Cortex of kidney (tissue), 1 donor: Measurements from ENCODE around the gene FNDC4.
"Not testable (repeated sequence)": the region's sequence is repeated elsewhere in the genome, so short reads cannot be mapped to it uniquely, and the experiment has no call there.

Experiments
- DNase-seq: peaks from one replicate; lab custom pipeline; 2025; lab: John Stamatoyannopoulos, UW

FNDC4 gene, protein sequence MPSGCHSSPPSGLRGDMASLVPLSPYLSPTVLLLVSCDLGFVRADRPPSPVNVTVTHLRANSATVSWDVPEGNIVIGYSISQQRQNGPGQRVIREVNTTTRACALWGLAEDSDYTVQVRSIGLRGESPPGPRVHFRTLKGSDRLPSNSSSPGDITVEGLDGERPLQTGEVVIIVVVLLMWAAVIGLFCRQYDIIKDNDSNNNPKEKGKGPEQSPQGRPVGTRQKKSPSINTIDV

DNA sequence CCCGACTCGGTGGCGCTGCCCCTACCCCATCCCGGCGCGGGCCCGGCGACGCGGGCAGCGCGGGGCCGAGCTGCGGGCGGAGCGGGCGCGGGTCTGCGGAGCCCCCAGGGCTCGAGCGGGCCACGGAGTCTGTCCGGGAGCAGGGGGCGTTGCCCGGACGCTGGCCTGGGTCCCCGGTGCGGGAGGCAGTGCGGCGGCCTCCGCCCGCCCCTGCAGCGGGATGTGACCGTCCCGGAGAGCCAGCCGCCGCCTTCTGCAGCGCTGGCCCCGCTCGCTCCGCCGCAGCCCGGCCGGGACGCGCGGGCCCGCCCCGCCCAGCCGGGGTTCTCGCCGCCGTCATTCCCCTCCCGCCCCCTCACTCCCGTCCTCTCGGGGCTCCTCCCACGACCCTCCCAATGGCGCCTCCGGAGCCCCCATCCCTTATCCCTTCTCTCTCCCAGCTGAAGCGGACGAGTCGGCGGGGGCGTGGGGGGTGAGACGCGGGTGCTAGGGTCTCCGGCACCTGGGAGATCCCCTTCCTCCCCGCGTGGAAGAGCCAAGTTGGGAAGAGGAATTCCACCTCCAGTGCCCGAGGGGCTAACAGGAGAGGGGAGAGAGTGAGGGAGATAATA is at the start of gene FNDC4:
FNDC4 (minus strand) TSS at position 257 of the 611 bp plus-strand sequence. CDS start 521 bp downstream, outside the sequence.
- DNase-seq, result no peak

DNA sequence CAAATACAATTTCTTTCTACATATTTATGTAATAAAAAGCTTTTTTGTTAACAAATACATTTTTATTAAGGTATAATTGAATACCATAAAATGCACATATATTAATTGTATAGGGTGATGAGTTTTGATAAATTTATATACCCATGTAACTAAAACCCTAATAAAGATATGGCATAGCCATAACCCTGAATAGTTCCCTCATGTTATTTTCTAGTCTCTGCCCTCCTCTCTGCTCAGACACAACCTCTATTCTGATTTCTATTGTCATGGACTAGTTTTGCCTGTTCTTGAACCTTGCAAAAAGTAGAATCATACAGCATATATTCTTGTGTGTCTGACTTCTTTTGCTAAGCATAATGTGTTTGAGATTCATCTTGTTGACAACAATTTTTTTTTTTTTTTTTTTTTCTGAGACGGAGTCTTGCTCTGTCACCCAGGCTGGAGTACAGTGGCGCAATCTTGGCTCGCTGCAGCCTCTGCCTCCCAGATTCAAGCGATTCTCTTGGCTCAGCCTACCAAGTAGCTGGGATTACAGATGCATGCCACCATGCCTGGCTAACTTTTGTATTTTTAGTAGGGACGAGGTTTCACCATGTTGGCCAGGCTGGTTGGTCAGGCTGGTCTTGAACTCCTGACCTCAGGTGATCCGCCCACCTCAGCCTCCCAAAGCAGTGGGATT is 49.3 kb upstream of the FNDC4 start:
- DNase-seq, result no peak

DNA sequence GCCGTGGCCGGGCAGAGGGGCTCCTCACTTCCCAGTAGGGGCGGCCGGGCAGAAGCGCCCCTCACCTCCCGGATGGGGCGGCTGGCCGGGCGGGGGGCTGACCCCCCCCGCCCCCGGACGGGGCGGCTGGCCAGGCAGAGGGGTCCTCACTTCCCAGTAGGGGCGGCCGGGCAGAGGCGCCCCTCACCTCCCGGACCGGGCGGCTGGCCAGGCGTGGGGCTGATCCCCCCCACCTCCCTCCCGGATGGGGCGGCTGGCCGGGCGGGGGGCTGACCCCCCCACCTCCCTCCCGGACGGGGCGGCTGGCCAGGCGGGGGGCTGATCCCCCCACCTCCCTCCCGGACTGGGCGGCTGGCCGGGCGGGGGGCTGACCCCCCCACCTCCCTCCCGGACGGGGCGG is 44.6 kb upstream of the FNDC4 start:
- not testable (repeated sequence) for DNase-seq

DNA sequence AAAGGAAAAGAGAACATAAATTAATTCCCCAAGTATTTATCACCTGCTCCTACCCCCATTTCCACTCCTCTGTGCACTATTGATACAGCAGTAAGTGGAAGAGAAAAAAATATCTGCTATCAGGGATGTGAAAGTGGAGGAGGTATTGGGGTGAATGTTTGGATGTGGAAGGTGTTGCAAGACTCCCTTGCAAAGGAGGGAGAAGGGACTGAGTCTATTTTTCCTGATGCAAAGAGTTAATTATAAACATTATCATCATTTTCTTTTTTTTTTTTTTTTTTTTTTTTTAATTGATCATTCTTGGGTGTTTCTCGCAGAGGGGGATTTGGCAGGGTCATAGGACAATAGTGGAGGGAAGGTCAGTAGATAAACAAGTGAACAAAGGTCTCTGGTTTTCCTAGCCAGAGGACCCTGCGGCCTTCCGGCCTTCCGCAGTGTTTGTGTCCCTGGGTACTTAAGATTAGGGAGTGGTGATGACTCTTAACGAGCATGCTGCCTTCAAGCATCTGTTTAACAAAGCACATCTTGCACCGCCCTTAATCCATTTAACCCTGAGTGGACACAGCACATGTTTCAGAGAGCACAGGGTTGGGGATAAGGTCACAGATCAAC is 43.9 kb upstream of the FNDC4 start:
- DNase-seq, result not testable (repeated sequence)

DNA sequence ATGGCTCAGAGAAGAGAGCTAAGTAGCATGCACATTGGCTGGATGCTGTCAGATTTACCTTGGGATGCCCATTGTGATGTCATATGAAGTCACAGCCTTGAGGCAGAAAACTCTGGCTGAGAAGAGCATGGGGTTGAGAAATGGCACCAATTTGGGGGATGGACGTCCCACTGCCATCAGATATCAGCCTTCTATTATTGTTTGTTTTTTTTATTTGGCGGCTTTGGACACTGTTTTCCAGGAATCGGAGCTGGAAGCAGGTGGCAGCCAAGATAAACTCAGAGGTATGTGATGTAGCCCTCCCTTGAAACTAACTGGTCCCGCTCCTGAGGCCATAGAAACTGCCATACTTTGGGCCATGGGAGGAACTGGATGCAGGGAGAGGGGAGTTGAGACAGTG is 42.3 kb upstream of the FNDC4 start:
- DNase-seq, result no peak

DNA sequence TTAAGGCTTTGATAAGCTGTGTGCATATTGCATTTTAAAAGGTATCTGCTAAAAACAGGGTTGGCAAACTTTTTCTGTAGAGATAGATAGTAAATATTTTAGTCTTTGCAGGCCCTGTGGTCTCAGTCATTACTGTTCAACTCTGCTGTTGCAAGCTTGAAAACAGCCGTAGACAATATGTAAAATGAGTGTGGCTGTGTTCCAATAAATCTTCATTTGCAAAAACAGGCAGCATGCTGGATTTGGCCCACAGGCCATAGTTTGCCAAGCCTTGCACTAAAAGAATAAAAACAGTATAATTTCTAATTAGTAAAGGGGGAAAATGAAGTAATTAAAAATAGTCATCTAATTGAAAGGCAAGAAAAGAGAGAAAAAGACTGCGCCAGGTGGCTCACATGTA is 37.0 kb upstream of the FNDC4 start:
- DNase-seq, result no peak

DNA sequence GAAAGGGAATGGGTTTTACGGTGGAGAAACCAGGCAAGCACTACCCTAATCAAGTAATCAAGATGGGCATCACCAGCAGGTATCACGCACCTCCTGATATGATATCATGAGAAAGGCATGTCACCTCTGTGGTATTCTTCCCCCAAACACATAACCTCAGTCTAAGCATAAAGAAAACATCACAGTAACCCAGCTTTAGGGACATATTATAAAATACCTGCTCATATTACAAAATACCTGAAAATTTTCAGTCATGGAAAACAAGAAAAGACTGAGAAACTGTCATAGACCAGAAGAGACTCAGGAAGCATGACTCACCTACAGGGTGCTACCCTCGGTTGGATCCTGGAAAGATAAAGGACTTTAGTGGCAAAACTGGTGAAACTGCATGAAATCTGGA is 32.2 kb upstream of the FNDC4 start:
- no peak for DNase-seq

DNA sequence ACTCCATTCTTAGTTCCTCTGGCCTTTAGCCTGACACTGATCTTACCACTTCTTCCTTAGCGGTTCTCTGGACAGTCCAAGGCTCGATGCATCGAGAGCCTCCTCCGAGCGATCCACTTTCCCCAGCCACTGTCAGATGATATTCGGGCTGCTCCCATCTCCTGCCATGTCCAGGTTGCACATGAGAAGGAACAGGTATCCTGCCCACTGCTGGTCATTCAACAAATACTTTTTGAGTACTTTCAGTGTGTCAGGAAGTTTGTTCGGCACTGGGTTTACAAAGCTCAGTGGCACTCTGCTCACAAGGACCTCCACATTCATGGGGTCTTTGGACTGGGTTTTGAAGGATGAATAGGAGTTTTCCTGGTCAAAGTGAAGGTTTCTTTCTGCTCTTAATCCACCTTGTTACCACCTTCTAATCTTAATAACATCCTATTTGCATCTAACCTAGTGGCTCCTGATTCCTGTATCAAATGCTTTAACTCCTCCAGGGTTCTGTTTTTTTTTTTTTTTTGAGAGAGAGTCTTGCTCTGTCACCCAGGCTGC is 27.5 kb upstream of the FNDC4 start:
- DNase-seq, result no peak

DNA sequence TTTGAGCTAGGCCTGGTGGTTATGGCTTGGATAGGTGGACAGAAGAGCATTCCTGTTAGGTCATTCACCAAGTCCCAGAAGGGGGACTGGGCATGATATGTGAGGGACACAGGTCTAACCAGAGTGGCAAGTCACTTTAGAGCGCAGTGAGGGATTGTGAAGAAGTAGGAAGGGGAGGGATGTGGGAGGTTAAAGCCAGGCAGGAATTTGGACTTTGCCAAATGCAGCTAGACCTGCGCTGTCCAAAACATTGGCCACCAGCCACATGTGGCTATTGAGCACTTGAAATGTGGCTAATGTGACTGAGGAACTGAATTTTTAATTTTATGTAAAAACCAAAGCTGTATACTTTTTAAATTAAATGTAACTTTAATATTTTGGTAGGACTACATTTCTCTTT is 25.3 kb upstream of the FNDC4 start:
- DNase-seq, result no peak

DNA sequence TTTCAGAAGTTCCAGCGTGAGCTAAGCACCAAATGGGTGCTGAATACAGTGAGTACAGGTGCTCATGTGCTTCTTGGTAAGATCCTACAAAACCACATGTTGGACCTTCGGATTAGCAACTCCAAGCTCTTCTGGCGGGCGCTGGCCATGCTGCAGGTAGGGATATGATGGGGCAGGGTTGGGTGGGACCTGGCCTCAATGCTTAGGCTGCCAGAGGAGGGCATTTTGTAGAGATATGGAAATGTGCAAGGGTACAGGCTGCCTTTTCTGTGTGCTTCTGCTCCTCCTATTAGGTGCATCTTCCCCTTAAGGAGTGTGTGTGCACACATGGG is 23.7 kb upstream of the FNDC4 start:
- no peak for DNase-seq

DNA sequence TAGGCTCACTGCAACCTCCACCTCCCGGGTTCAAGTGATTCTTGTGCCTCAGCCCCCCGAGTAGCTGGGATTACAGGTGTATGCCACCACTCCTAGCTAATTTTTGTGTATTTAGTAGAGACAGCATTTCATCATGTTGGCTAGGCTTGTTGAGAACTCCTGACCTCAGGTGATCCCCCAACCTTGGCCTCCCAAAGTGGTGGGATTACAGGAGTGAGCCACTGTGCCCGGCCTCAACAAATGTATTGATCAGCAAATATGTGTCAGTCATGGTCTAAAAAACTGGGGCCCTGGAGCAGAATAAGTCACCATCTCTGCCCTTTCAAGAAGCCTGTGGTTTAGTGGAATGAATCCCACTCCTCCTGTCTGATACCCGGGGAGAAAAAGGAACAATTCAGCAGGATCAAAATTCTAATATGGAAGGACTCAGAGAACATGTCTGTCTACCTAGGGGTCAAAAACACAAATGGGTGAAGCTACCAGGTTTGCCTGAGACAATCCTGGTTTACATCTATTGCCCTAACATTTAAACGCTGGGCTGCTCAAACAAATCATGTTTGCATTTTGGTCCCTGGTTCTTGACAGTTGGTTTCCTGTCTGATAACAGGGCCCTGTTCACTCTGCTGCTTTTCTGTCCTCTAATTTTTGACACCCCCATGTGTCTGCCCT is 23.2 kb upstream of the FNDC4 start:
- DNase-seq, result no peak

DNA sequence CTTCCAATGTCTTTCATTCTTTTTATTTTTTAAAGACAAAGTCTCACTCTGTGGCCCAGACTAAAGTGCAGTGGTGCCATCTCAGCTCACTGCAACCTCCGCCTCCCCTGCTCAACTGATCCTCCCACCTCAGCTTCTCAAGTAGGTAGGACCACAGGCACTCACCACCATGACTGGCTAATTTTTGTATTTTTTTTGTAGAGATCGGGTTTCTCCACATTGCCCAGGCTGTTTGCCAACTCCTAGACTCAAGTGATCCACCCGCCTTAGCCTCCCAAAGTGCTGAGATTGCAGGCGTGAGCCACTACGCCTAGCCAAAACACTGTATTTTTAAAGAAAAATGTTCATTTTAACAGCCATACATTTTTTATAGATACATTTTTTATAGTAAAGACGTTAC is 14.3 kb upstream of the FNDC4 start:
- DNase-seq, result no peak

DNA sequence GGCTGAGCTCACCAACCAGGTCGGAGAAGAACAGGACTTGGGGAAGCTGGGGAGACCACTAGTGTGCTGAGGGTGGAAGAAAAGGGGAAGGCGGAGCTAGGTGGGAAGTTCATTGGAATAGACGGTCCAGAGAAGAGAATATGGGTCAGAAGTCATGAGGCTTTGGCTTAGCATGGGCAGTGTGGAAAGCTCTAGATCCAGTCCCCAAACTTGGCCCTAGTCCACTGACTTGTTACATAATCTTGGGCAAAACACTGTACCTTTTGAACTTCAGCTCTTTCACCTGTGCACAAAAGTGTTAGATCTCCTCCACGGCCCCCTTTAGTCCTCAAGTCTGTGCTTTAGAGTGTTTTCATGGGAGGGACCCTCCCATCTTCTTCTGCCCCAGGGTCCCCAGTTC is 12.3 kb upstream of the FNDC4 start:
- no peak for DNase-seq

DNA sequence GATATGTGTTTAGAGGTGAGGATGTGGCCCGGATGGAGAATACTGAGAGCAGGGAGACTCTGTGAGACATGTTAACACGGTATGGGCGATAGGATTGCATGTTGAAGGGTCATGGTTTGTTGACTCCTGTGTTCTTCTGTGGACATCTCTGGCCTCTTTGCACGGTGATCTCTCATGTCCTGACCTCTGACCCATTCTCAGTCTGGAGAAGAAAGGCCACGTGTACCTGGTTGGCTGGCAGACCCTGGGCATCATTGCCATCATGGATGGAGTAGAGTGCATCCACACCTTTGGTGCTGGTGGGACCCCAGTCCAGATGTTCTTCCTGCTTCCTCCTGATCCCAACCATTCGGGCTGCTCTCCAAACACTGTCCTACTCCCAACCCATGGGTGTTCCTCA is 11.6 kb upstream of the FNDC4 start:
- DNase-seq, result no peak

DNA sequence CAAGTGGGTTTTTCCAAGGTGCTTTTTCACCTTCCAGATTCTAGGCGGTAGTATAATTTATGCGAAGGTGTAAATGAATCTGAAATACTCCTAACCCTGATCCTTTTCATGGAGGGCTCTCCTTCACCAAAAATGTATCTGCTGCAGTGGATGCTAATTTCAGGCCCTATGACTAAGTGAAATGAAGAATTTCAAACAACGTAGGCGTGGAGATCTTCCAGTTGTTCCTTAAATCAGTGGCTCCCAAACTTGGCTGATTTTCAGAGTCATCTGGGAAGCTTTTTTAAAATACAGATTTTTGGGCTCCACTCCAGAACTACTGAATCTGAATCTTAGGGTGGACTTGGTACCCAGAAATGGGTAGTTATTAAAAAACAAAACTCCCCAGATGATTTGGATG is 7.1 kb upstream of the FNDC4 start:
- DNase-seq, result no peak

DNA sequence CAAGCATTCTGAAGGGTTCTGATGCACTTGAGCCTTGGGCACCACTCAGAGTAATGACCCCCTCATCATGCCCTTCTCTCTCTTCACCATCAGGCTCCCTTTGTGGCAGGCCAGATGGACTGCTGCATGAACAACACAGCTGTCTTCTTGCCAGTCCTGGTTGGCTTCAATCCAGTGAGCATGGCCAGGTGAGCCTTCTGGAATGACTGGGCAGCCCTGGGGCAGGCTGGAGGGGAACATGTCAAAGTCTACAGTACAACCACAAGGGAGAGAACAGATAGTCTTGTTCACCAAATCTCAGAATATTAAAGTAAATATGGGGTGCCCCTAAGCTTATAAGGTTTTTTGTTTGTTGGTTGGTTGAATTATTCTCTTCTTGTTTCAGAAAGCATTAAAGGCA is 6.0 kb upstream of the FNDC4 start:
- no peak for DNase-seq

DNA sequence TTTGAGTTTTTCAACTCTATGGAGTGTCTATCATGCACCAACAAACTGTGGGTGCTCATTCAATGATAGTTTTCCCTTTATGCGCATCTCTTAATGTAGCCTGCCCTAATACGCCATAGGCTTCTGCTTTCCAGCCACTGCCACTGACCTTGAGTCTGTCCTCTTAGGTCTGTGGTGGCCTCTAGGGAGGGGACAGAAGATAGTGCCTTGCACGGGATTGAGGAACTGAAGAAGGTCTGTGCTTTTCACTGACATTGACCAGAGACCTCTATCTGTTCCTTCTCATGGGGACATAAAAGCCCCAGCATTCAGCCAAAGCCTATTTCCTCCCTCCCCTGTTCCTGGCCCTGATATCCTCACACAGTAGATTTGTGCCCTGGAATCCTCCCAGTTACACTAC is 4.0 kb upstream of the FNDC4 start:
- no peak for DNase-seq

DNA sequence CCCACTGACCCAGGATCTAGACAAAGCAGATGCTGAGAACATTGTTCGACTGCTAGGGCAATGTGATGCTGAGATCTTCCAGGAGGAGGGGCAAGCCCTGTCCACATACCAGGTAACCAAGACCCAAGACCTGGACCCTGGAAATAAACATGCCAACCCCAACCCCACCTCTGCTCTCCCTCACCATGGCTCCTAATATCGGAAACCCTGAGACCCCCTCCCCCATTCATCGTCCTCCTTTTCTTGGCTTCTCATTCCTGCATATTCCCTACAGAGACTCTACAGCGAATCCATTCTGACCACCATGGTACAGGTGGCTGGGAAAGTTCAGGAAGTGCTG is 2.3 kb upstream of the FNDC4 start:
- DNase-seq, result no peak

DNA sequence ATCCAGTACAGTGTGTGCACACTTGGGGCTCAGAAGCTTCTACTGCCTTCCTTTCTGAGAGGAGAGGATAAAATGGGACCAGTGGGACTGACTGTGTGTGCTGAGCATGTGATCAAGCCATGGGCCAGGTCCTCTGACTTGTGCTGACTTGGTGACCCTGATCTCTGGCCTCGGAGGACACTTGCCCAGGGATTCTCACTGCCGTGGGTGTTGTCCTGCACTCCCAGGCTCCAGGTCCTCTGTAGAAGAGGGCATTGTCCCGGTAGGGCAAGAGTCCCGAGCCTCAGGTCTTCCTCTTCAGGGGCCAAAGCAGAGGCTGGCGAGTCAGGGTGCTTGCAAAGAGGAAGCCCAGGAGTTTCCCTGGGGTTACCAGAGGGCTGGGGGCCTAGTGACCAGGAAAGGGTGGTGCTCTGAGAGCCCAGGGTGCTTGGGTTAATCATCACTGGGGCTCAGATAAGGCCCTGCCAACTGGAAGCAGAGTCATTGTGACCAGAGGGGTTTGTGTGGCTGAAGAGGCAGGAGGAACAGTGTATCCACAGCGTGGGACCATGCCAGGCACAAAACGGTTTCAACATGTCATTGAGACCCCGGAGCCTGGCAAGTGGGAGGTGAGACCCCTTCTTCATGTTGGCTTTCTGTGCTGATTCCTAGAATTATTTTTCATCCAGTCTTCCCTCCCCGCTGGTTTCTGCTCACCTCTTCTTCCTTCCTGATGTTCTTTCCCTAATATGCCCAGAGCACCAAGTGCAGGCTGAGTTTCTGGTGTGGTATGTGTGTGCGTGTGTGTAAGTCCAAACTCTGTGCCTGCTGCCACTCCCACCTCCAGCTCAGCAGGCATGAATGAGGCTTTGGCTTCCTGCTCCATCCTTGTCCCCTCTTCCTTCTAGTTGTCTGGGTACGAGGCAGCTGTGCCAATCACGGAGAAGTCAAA is 1.6 kb upstream of the FNDC4 start, which contains the start of gene GCKR:
GCKR (plus strand) TSS at position 483 of the 931 bp plus-strand sequence; CDS start at position 549, 66 bp downstream.
- no peak for DNase-seq

DNA sequence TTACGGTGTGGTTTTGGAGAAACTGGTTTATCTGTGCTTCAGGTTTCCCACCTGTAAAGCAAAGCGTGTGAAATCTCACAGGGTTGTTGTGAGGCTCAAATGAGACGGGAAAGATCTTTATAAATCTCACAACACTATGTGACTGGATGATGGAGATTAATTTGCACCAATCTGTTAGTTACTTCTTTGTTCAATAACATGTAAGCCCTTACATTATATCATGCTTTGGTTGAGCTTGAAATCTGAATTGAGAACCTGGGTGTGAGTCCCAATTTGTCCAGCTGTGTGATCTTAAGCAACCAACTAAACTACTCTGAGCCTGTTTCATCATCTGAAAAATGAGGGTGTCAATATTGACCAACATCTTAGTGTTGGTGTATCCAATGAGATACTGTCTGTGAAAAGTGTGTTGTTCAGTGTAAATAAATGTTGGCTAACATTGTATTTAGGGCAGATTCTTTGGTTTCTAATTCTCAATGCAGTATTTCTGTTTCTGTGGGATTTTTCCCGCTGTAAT is 898 bp upstream of the FNDC4 start:
- no peak for DNase-seq
